GF-D8 (cell line): ENCODE results near the gene LINGO1.

ENCODE experiments used
- DNase-seq: peaks from one replicate; lab custom pipeline; 2025; lab: John Stamatoyannopoulos, UW

Gene LINGO1

GRCh38 chr15:77615472-77615871, 17.2 kb downstream of the LINGO1 start:
- DNase-seq, result no peak

GRCh38 chr15:77614251-77614806, 18.4 kb downstream of the LINGO1 start:
- no peak for DNase-seq

DNA sequence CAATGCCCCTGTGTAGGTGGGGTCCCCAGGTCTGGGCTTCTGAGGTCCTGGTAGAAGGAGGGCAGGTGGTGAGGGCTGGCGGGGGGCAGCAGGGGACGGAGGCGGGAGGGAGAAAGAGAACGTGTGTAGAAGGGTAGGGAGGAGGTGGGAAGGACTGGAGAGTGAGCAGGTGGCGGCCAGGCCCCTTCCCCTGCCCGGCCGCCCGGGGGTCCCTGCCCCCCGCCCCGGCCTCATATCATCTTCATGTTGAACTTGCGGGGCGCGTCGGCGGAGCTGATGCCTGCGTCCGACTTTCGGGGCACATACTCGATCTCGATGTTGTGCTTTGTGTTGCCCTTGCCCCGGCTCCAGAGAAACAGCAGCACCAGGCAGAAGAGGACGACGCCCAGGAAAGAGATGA, 18.9 kb downstream of the LINGO1 start:
- DNase-seq, result no peak

GRCh38 chr15:77612958-77613601, 19.6 kb downstream of the LINGO1 start:
- no peak for DNase-seq

DNA sequence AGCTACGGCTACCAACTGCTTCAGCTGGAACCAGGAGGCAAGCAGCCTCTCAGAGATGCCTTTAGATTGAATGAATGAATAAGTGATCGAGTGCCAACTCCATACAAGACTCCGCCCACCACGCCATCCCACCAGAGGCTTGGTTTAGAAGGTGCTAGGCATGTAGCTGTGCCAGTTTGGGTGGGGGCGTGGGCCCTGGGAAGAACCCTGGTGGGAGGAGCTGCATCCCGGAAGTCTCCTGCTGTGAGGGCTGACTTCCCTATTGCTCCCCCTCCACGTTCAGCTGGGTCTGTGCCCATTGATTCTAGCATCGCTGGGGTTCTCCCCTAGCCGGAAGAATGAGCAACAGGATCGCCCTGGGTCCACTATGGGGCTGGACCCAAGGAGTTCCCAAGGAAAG, 20.9 kb downstream of the LINGO1 start:
- DNase-seq, result no peak

DNA sequence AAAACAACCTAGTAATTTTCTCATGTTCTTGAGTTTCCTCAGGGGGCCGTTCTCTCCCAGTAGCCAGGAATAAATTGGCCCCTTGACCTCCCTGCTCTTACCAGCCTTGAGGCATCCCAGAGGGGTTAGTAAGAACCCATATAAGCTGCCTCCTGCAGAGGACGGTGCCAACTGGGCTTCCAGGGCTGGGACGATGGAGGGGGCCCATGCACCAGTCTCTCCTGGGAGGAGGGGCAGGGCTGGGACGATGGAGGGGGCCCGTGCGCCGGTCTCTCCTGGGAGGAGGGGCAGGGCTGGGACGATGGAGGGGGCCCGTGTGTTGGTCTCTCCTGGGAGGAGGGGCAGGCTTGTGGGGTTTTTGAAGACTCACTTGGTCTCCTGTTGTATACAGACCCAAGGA, 22.0 kb downstream of the LINGO1 start:
- no peak for DNase-seq

DNA sequence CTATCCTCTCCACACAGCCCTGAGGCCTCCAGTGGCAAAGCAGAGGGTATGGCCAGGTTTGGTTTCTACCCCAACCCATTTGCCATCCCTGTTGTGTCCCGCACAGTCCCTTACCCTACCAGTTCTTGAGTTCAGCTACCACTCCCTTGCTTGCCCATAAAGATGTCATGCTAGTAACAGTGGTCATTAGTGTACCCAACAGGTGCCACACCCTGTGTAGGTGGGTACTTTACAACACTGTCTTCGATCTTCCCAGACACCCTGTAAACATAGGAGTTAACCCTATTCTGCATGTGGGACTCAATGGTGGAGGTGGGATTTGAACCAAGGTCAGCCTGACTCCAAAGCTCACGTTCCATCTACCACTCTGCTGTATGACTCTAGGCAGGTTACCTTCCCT, 23.2 kb downstream of the LINGO1 start:
- no peak for DNase-seq

DNA sequence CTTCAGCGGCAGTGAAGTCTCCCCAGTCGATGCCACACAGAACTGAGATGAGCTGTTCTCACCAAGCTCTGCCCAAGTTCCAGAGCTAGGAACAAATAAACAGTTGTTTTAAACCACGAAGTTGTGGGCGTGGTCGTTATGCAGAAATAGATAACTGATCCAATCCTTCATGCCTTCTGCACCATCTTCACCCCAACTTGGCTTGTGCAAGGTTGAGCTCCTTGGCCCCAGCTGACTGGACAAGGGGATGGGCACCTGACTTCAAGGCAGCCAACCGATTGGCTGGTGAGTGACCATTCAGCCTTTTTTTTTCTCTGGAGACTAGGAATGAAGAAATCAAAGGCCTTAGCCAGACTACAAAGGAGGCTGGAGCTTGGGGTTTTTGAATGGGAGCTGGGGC, 23.9 kb downstream of the LINGO1 start:
- DNase-seq, result no peak

- no peak for DNase-seq
These were observed 24.8 kb downstream of the LINGO1 start for GRCh38 chr15:77607894-77608261.

DNA sequence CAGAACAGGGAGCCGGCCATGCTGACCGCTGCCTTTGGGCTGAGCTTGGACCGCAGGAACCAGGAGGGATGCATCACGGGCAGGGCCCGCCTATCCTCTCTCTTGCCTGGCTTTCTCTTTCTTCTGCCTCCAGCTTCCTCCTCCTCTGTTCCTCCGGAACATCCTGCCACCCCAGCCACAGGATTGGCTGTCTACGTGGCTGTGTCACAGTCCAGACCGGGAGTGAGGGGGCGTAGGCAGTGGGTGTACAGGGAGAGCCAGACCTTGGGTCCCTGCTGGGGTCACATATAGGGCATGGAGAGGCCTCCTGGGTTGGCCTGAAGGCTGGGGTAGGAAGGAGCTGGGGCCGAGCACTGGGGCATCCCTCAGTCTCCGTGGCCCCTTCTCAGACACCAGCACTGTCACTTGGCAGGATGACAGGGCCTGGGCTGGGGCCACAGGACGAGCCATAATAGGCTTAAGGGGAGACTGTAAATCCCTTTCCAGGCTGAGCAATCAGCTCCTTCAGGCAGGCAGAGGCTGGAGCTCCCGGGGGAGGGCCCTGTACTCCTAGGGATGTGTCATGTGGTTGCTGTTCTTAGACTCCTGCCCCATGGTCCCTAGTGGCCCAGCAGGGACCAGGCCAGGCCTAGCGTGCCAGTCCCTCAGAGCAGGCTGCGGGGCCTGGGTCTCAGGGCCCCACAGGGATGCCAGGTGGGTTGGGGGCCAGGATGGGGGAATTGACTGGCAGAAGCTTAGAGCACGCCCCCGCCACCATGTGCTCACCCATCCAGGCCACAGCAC, 25.4 kb downstream of the LINGO1 start:
- no peak for DNase-seq

DNA sequence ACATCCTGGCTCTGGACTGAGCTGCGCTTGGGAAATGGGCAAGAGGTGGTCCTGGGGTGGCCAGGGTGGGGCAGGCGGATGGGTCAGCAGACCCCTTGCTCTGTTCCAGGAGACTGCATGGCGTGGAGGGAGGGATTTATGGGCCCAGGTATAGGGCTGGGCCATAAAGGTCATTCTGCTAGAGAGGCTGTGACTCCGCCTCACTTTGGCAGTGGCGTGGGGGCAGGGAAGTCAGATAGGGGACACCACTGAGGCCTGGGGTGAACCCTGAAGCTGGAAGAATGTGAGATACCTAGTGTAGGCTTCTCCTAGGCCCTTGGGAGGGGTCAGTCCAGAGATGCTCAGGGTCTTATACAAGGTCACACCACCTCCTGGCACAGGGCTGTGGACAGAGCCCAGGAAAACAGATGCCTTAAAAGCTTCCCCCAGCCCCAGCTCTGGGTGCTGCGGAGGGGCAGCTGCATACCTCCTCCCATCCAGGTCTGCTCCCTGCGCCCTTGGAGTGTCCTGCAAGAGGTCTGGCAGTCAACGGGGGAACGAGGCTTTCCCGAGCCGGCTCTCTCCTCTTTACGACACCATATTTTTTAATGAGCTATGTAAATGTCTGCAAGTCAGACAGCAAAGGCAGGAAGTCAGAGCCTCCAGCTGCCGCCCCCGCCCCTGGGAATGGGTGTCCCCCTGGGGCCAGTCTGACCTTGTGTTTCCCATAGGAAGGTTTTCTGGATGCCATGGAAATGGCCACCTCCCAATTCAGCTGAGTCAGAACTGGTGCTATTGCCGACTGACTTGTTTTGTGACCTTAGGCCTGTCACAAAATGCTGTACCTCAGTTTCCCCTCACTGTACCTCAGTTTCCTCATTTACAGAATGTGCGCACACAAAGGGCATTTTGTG, 26.3 kb downstream of the LINGO1 start:
- DNase-seq, result no peak

DNA sequence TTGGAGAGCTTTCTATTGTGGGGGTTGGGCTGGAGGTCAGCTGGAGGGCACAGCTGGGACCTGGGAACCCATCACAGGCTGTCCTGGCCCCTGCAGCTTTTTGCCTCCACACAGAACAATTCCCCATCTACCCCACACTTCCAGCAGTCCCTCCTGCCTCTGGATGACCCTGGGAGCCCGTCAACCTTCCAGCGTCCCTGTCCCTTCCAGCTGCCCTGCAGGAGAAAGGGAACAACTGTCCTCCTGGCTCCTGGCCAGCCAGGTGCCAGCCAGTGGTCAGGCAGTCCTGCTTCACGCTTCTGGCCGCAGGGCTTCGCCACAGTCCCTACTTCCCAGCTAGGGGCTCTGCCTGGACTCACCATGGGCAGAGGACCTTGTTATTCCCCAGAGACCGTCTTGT, 27.2 kb downstream of the LINGO1 start:
- DNase-seq, result no peak

GRCh38 chr15:77604973-77605372, 27.7 kb downstream of the LINGO1 start:
- no peak for DNase-seq

DNA sequence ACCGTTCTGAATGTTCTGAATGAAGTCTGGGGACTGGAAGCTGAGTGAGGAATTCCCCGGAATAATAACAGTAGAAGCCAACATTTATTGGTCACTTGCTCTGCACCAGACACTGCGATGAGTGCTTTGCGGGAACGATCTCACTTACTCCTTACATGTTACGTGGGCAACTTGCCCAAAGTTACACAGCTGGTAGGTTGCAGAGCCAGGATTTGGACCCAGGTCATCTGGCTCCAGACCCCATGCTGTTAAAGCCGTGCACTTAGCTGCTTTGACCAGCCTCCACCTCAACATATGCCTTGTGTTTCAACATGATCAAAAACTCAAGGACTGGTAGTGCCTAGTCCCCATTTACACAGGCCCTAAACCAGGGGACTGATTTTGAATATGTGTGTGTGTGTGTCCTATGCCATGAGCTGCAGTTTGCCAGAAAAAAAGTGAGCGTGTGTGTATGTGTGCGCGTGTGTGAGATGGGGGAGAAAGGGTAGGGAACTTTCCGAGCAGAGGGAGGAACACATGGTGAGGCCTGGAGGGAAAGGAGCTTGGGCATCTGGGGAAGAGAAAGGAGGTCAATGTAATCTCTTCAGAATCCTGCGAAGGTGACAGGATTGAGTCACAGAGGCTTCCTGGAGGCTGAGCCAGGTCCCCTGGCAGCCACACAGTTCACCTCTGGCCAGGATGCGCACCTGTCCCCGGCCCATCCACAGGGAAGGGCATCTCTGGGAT, 28.9 kb downstream of the LINGO1 start:
- no peak for DNase-seq

GRCh38 chr15:77602800-77603199, 29.9 kb downstream of the LINGO1 start:
- DNase-seq, result no peak

- DNase-seq, result no peak
These were observed 32.8 kb downstream of the LINGO1 start for GRCh38 chr15:77599899-77600298.

GRCh38 chr15:77599357-77599756, 33.4 kb downstream of the LINGO1 start:
- DNase-seq, result no peak

DNA sequence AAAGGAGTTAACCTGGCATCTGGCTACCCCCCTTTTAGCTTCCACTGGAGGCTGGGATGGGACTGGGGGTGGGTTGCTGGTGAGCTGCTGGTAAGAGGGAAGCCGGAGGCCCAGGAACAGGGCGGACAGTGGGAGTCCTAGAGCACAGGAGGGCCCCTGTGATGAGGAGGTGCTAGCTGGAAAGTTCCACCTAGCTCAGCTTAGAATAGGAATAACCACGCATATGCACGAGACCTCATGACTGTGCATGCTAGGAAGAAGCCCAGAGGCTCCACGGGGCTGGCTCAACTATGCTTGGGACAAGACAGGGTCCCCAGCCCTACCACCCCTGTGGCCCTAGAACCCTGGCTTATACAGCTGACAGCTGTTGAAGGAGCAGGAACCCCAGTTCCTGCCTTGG, 34.1 kb downstream of the LINGO1 start:
- DNase-seq, result no peak

GRCh38 chr15:77597804-77598453, 34.8 kb downstream of the LINGO1 start:
- no peak for DNase-seq

DNA sequence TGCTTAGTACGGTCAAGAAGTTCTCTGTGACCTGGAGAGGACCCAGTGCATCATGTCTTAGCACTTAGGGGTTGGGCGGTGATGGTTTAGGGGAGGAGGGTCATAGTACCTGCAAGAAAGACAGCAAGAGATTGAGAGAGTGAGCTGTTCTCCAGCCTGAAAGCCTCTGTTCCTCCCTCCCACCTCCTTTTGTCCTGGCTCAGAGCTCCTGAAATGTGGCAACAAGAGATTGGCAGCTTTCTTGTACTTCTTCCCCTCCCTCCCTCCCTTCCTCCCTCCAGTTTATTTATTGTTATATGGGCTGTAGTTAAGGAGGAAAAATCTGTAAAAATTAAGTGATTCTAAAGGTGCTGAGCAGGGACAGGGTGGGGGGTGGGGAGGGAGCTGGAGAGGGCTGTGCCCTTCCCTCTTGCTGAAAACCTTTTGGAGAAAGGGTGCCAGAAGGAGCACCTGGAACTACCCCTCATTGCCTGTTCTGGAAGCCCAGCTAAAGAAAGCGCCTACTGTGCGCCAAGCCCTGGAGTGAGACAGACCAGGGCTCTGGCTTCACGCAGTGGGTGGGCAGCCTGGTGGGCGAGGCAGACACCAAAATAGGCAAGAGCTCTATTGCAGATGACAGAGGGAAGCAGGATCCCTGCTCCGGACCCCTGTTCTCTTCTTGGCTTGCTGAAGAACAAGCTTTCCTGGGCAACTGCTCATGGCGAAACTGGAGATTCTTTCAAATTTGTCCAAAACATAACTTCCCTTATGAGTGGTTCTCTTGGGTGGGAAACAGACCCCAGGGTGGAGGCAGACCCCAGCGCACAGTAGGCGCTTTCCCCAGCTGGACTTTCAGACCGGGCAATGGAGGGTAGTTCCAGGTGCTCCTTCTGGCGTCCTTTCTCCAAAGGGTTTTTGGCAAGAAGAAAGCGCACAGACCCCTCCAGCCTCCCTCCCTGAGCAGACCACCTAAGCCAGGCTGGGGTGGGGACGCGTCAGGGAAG, 35.6 kb downstream of the LINGO1 start:
- no peak for DNase-seq
